GM21825 (cell line): ENCODE measurements around the gene ARHGAP21.
"Not testable (repeated sequence)": the region's sequence is repeated elsewhere in the genome, so short reads cannot be mapped to it uniquely, and the experiment has no call there.

ENCODE experiments used
- ATAC-seq: cut with Tn5 transposase; IDR thresholded peaks from one replicate; pipeline ENCODE4 v1.9.1; 2021; ENCODE audit warnings: mild to moderate bottlenecking, moderate library complexity; ENCODE audit not compliant: unreplicated experiment

ARHGAP21 gene

GRCh38 chr10:24642921-24643678 lies 80.6 kb downstream of the ARHGAP21 start:
- peak; percentile 81 for ATAC-seq

DNA sequence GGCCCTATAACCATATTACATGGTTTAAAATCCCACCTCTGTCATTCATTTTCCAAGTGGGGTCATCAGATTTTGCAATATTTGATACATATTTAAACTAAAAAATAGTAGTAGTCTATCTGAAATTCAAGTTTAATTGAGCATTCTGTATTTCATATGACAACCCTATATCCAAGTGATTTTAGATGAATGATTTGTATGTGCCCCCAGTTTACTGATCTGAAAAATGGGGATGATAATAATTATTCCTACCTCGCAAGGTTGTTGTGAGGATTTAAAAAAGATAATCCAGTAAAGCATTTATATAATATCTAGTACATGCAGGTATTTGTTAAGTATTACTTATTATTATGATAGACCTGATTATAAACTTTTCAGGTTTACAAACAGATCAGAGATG lies 84.6 kb downstream of the ARHGAP21 start:
- ATAC-seq, result no peak

- no peak for ATAC-seq
Measured at GRCh38 chr10:24625778-24626177, 97.9 kb downstream of the ARHGAP21 start.

GRCh38 chr10:24623383-24623782 lies 100.3 kb downstream of the ARHGAP21 start:
- ATAC-seq, result no peak

DNA sequence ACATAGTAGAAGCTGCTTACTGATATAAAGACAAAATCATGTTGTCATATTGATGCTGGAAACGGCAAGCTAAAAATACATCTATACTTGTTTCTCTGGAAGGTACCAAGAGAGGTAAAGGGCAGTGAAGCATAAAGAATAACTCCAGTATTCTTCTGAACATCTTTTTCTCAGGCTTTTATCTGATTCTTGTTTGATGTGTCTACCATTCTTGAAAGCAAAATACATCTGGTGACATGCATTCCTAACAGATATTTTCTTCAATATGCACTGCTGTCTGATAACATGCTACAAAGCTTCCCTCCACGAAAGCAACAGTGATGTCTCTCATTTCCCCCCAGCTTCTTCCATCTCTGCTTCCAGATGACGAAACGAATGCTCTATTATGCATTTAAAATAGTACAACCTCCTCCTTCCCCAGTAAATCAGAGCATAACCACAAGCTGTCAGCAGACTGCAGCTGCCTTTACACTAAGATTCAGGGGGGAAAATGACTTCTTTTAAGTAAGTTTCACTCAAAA lies 100.8 kb downstream of the ARHGAP21 start:
- no peak for ATAC-seq

- ATAC-seq, result not testable (repeated sequence)
Measured at GRCh38 chr10:24621035-24621795, 102.5 kb downstream of the ARHGAP21 start.

- ATAC-seq, result not testable (repeated sequence)
Measured at GRCh38 chr10:24619994-24620310, 103.7 kb downstream of the ARHGAP21 start.

GRCh38 chr10:24619291-24619993 lies 104.2 kb downstream of the ARHGAP21 start:
- not testable (repeated sequence) for ATAC-seq

GRCh38 chr10:24618401-24618800 lies 105.3 kb downstream of the ARHGAP21 start:
- ATAC-seq, result no peak

DNA sequence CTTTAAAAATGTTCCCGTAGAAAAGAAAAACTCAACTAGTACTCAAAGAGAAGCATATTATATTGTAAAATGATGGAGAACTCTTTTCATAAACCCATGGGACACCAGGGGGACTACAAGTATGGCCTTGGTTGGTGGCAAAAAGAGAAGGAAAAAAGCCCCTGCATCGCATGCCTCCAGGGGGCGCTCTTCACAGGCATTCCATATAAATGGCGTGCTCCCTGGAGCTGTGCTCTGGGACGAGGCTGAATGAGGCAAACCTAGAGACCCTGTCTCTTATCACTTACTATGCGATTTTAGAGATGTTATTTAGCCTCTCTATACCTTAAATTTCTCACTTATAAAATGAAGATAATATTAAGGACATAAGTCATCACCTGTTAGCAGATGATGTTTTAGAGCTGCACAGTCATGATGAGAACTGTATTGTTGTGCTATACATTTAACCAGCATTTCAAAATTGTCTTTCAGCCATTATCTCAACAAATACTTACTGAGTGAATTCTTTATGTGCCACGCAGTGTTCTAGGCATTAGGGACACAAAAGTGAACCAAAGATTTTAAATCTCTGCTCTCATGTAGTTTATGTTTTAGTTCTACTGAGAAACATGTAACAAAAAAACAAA lies 105.8 kb downstream of the ARHGAP21 start:
- peak; percentile 63 for ATAC-seq

DNA sequence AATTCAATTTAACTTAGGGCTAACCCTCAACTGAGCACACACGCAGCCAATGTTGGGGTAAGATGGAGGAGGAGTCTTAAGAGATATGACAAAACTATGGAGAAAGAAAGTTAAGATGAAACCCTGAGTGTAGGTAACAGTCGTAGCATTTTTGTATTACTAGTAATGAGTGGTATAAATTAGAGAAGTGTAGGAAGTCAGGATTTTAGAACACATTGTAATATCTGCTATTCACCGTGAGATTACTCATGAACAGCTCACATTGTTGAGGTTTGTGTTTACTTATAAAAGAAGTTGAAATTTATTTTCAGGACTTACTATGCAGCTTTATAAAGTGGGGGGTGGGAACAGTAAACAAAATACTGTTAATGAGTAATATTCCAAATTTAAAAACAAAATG lies 107.2 kb downstream of the ARHGAP21 start:
- no peak for ATAC-seq

DNA sequence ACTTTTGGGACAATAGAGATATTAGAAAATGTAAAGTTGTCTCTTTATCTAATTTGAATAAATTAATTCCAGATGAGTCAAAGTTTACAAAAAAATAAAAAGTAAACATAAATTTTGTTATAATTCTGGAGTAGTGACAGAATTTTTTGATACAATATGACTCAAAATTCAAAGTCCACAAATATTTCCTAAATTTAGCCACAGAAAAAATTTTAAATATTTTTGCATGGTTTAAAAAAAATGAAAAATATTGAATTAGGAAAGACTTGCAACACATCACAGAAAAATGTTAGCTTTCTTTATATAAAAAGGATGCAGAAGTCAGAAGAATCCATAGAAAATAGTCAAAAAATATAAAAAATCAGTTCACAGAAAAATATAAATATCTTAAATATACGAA lies 117.7 kb downstream of the ARHGAP21 start:
- ATAC-seq, result no peak

- no peak for ATAC-seq
Measured at GRCh38 chr10:24605141-24605540, 118.5 kb downstream of the ARHGAP21 start.

- ATAC-seq, result no peak
Measured at GRCh38 chr10:24603333-24603732, 120.4 kb downstream of the ARHGAP21 start.

DNA sequence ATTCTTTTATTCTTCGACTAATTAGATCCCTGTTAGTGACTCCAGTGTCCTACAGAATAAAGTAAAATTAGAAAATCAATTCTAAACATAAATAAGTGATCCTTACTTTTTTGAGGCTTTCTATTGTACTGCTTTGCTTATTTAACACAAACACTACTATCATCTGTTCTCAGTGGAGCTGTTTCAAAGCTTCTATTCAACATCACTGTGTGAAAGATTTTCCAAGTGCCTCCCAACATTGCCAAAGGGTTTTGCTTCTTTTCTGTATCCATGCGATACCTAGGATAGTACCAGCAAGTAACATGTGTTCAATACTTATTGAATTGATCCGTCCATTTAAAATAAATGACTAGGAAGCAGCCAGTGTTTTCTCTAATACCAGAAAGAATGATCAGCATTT lies 125.7 kb downstream of the ARHGAP21 start:
- ATAC-seq, result no peak

GRCh38 chr10:24597426-24597825 lies 126.3 kb downstream of the ARHGAP21 start:
- ATAC-seq, result no peak

- no peak for ATAC-seq
Measured at GRCh38 chr10:24596217-24596930, 127.3 kb downstream of the ARHGAP21 start.

- no peak for ATAC-seq
Measured at GRCh38 chr10:24590697-24591457, 132.8 kb downstream of the ARHGAP21 start.

GRCh38 chr10:24589265-24589664 lies 134.4 kb downstream of the ARHGAP21 start:
- no peak for ATAC-seq

GRCh38 chr10:24579906-24580305 lies 143.8 kb downstream of the ARHGAP21 start:
- ATAC-seq, result no peak
